Fibroblast of peridontal ligament (primary cell): ENCODE measurements around the gene DYNLRB2.

ENCODE experiments used
- DNase-seq: peaks from one replicate; pipeline ENCODE4 v3.0.0-alpha.2; 2010; ENCODE audit errors: extremely low read depth

DYNLRB2 gene

GRCh38 chr16:80599466-80599865, 58.7 kb downstream of the DYNLRB2 start:
- peak; percentile 59 for DNase-seq
